Measurements from ENCODE around the gene RARA.

The RARA gene

DNA sequence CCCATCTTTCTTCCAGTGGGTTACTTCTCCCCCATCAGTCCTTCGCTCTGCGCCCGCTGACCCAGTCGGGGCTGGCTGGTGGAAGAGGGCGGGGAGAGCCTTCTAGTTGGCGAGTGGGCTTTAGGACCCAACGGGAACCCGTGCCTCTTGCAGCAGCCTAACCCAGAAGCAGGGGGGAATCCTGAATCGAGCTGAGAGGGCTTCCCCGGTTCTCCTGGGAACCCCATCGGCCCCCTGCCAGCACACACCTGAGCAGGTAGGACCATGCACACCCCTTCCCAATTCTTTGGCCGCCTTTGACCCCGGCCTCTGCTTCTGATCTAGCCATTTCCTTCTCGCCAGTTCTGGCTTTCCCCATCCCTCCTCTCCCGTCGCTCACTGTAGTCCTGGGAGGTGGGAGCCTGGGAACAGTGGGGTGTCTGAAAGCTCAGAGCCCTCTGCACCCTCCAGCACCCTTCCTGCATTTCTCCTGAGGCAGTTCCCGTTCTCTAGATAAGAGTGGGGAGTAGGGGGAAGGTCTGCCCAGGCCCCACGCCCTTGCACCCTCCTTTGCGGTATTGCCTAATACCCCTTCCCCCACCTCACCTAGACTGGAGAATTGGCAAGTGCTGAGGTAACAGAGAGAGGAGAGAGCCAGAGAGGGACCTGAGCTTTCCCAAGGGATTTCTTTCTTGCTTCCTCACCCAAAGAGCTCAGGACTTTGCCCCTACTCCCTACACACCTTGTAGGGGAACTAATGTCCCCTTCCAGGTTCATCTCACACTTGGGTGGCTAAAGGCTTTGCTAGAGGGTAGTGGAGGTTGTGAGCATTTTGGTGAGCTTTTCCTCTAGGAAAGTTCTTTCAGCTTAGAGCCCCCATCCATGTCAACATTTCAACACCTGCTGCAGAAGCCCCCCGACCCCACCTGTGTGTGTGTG is at the start of gene RARA:
Gene RARA (plus strand): TSS at position 150 of the 918 bp plus-strand sequence. CDS start 22,039 bp downstream, outside the sequence.
- Histone ChIP-seq H3K27me3 (ENCODE audit: control insufficient read depth, insufficient read depth, low read length) (no peaks in the 10 kb centered on the region), H3K4me1 (ENCODE audit: control insufficient read depth, insufficient read depth, low read length) (peaks cover 47% of the 10 kb centered on the region), H3K27ac (ENCODE audit: low read depth, low read length) (no peak within 1 kb of the TSS), H3K9ac (ENCODE audit: low read length) (peak within 1 kb of the TSS; percentile 73), H3K9me3 (ENCODE audit: control insufficient read depth, insufficient read depth, low read depth, low read length) (no peaks in the 10 kb centered on the region), H3K4me3 (ENCODE audit: low read depth, low read length) (peak within 1 kb of the TSS; percentile 92), H3K36me3 (ENCODE audit: control insufficient read depth, insufficient read depth, low read length) (0 out of 2 replicates have a peak, but pooled peaks cover 2% of the 10 kb centered on the region)

DNA sequence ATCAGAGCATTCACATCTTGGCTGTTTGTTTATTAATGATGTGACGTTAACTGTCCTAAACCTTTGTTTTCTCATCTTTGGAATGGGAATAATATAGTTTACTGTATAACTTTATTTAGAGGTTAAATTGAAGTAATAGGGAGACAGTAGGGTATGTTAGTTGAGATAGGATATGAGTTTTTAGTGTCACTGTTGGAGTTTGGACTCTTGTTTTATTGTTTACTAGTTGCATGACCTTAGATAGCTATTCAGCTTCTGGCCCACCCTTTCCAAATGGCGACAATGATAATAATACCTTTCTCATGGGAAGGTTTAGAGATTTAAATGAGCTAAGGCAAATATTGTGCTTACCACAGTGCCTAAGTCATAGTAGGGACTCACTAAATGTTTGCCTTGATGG is 49.5 kb upstream of the RARA start:
- Histone ChIP-seq H3K4me3 (ENCODE audit: low read depth, low read length) (no peak overlapping the region), H3K9ac (ENCODE audit: low read length) (no peak overlapping the region), H3K36me3 (ENCODE audit: control insufficient read depth, insufficient read depth, low read length) (peaks cover 44% of the 10 kb centered on the region), H3K27ac (ENCODE audit: low read depth, low read length) (no peak overlapping the region), H3K9me3 (ENCODE audit: control insufficient read depth, insufficient read depth, low read depth, low read length) (no peaks in the 10 kb centered on the region), H3K27me3 (ENCODE audit: control insufficient read depth, insufficient read depth, low read length) (no peaks in the 10 kb centered on the region), H3K4me1 (ENCODE audit: control insufficient read depth, insufficient read depth, low read length) (no peaks in the 10 kb centered on the region; the same call in 1 of the 2 replicates)

DNA sequence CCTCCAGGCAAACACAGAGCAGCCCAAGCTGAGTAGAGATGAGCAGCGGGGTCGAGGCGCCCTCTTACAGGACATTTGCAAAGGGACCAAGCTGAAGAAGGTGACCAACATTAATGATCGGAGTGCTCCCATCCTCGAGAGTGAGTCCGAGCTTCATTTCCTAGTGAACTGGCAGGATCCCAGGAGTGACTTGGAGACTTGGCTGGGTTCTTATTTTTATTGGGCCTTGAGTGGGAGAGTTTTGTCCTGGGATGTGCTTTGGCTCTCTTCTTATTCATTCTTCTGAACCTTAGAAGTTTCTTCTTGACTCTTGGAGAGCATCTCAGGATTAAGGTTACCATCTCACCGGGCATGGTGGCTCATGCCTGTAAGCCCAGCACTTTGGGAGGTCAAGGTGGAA is 48.5 kb upstream of the RARA start:
- Histone ChIP-seq H3K9me3 (ENCODE audit: control insufficient read depth, insufficient read depth, low read depth, low read length) (no peaks in the 10 kb centered on the region), H3K4me3 (ENCODE audit: low read depth, low read length) (no peak overlapping the region), H3K9ac (ENCODE audit: low read length) (no peak overlapping the region), H3K4me1 (ENCODE audit: control insufficient read depth, insufficient read depth, low read length) (no peaks in the 10 kb centered on the region; the same call in 1 of the 2 replicates), H3K27me3 (ENCODE audit: control insufficient read depth, insufficient read depth, low read length) (no peaks in the 10 kb centered on the region), H3K36me3 (ENCODE audit: control insufficient read depth, insufficient read depth, low read length) (peaks cover 54% of the 10 kb centered on the region), H3K27ac (ENCODE audit: low read depth, low read length) (no peak overlapping the region)

- no peak overlapping the region for H3K9ac ChIP-seq (ENCODE audit: low read length)
- no peak overlapping the region for H3K27ac ChIP-seq (ENCODE audit: low read depth, low read length)
- H3K4me3 ChIP-seq (ENCODE audit: low read depth, low read length), result no peak overlapping the region
- no peaks in the 10 kb centered on the region; the same call in 1 of the 2 replicates for H3K4me1 ChIP-seq (ENCODE audit: control insufficient read depth, insufficient read depth, low read length)
- H3K27me3 ChIP-seq (ENCODE audit: control insufficient read depth, insufficient read depth, low read length), result no peaks in the 10 kb centered on the region
- H3K36me3 ChIP-seq (ENCODE audit: control insufficient read depth, insufficient read depth, low read length), result peaks cover 61% of the 10 kb centered on the region
- no peaks in the 10 kb centered on the region for H3K9me3 ChIP-seq (ENCODE audit: control insufficient read depth, insufficient read depth, low read depth, low read length)
Observed at GRCh38 chr17:40264458-40265185, 44.4 kb upstream of the RARA start.

DNA sequence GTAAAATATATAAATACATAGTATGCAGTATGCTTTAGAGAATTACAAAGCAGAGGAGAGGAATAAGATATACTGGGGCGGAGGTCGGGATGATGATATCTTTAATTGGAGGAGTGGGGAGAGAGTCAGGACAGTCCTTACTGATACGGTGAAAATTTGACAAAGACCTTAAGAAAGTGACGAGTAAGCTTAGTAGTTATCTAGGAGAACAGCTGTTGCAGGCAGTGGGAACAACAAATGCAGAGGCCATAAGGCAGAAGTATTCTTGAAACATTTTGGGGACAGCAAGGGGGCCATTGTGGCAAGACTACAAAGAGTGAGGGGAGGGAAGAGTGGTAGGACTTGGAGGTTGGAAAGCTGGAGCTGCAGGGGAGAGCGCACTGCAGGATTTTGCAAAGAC is 43.6 kb upstream of the RARA start:
- Histone ChIP-seq H3K4me3 (ENCODE audit: low read depth, low read length) (no peak overlapping the region), H3K9ac (ENCODE audit: low read length) (no peak overlapping the region), H3K36me3 (ENCODE audit: control insufficient read depth, insufficient read depth, low read length) (peaks cover 62% of the 10 kb centered on the region), H3K4me1 (ENCODE audit: control insufficient read depth, insufficient read depth, low read length) (no peaks in the 10 kb centered on the region; the same call in 1 of the 2 replicates), H3K27ac (ENCODE audit: low read depth, low read length) (no peak overlapping the region), H3K9me3 (ENCODE audit: control insufficient read depth, insufficient read depth, low read depth, low read length) (no peaks in the 10 kb centered on the region), H3K27me3 (ENCODE audit: control insufficient read depth, insufficient read depth, low read length) (no peaks in the 10 kb centered on the region)

- Histone ChIP-seq H3K36me3 (ENCODE audit: control insufficient read depth, insufficient read depth, low read length) (peaks cover 65% of the 10 kb centered on the region), H3K27me3 (ENCODE audit: control insufficient read depth, insufficient read depth, low read length) (no peaks in the 10 kb centered on the region), H3K9me3 (ENCODE audit: control insufficient read depth, insufficient read depth, low read depth, low read length) (no peaks in the 10 kb centered on the region), H3K9ac (ENCODE audit: low read length) (no peak overlapping the region), H3K4me1 (ENCODE audit: control insufficient read depth, insufficient read depth, low read length) (no peaks in the 10 kb centered on the region; the same call in 1 of the 2 replicates), H3K27ac (ENCODE audit: low read depth, low read length) (no peak overlapping the region), H3K4me3 (ENCODE audit: low read depth, low read length) (no peak overlapping the region)
Observed at GRCh38 chr17:40266882-40267281, 42.1 kb upstream of the RARA start.

GRCh38 chr17:40268141-40268712 is 40.8 kb upstream of the RARA start:
- H3K36me3 ChIP-seq (ENCODE audit: control insufficient read depth, insufficient read depth, low read length), result peaks cover 60% of the 10 kb centered on the region
- no peaks in the 10 kb centered on the region for H3K9me3 ChIP-seq (ENCODE audit: control insufficient read depth, insufficient read depth, low read depth, low read length)
- no peaks in the 10 kb centered on the region for H3K27me3 ChIP-seq (ENCODE audit: control insufficient read depth, insufficient read depth, low read length)
- H3K27ac ChIP-seq (ENCODE audit: low read depth, low read length), result no peak overlapping the region
- no peak overlapping the region for H3K9ac ChIP-seq (ENCODE audit: low read length)
- no peaks in the 10 kb centered on the region; the same call in 1 of the 2 replicates for H3K4me1 ChIP-seq (ENCODE audit: control insufficient read depth, insufficient read depth, low read length)
- H3K4me3 ChIP-seq (ENCODE audit: low read depth, low read length), result no peak overlapping the region

DNA sequence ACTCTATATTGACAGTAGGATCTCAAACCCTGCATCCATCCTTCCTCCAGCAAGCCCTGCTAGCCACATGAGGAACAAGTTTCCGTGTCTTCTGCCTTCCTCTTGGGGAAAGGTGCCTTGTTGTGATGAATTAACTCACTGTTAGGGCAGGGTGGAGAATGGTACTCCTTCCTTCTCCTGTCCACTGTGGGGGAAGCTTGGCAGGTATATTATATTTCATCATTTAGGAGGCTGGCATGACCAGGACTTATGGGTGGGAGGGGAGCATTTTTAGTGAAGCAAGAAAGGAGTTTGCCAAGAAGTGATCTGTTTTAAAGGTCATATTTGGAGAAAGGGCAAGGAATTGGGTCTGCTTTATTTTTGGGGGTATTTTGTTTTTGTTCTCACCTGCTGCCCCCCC is 30.6 kb upstream of the RARA start:
- Histone ChIP-seq H3K9ac (ENCODE audit: low read length) (no peak overlapping the region), H3K4me1 (ENCODE audit: control insufficient read depth, insufficient read depth, low read length) (peaks cover 12% of the 10 kb centered on the region), H3K36me3 (ENCODE audit: control insufficient read depth, insufficient read depth, low read length) (peaks cover 55% of the 10 kb centered on the region), H3K9me3 (ENCODE audit: control insufficient read depth, insufficient read depth, low read depth, low read length) (no peaks in the 10 kb centered on the region), H3K27ac (ENCODE audit: low read depth, low read length) (no peak overlapping the region), H3K4me3 (ENCODE audit: low read depth, low read length) (no peak overlapping the region), H3K27me3 (ENCODE audit: control insufficient read depth, insufficient read depth, low read length) (no peaks in the 10 kb centered on the region)

- Histone ChIP-seq H3K9ac (ENCODE audit: low read length) (no peak overlapping the region), H3K27ac (ENCODE audit: low read depth, low read length) (no peak overlapping the region), H3K36me3 (ENCODE audit: control insufficient read depth, insufficient read depth, low read length) (peaks cover 47% of the 10 kb centered on the region), H3K4me3 (ENCODE audit: low read depth, low read length) (no peak overlapping the region), H3K27me3 (ENCODE audit: control insufficient read depth, insufficient read depth, low read length) (no peaks in the 10 kb centered on the region), H3K4me1 (ENCODE audit: control insufficient read depth, insufficient read depth, low read length) (peaks cover 12% of the 10 kb centered on the region), H3K9me3 (ENCODE audit: control insufficient read depth, insufficient read depth, low read depth, low read length) (no peaks in the 10 kb centered on the region)
Observed at GRCh38 chr17:40279402-40279801, 29.6 kb upstream of the RARA start.

- H3K9ac ChIP-seq (ENCODE audit: low read length), result no peak overlapping the region
- peaks cover 12% of the 10 kb centered on the region for H3K4me1 ChIP-seq (ENCODE audit: control insufficient read depth, insufficient read depth, low read length)
- H3K4me3 ChIP-seq (ENCODE audit: low read depth, low read length), result no peak overlapping the region
- H3K27ac ChIP-seq (ENCODE audit: low read depth, low read length), result peak overlapping the region; percentile 57
- H3K36me3 ChIP-seq (ENCODE audit: control insufficient read depth, insufficient read depth, low read length), result peaks cover 32% of the 10 kb centered on the region
- H3K27me3 ChIP-seq (ENCODE audit: control insufficient read depth, insufficient read depth, low read length), result no peaks in the 10 kb centered on the region
- no peaks in the 10 kb centered on the region for H3K9me3 ChIP-seq (ENCODE audit: control insufficient read depth, insufficient read depth, low read depth, low read length)
Observed at GRCh38 chr17:40281663-40282062, 27.3 kb upstream of the RARA start.
